Measurements from ENCODE around the gene SPINK5. TPM values are rescaled to one million over a fixed set of nuclear protein-coding genes. Genes with fewer than 3 reads are reported as not detected.

Gene SPINK5
- total RNA-seq, 1 experiment from 2014 or later: 6.0 TPM

DNA sequence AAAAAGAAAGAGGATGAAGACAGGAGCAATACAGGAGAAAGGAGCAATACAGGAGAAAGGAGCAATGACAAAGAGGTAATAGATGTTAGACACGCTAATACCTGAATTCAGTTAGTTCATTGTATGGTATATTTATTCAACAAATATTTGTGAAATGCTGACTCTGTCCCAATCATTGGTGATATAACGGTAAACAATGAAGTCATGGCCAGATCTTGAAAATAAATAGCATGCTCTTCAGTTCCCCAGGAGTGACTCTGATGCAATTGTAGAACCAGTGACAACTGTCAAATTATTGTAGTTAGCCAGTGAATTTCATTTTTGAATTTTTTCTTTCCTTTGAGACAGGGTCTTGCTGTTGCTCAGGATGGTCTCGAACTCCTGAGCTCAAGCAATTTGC is 56.5 kb downstream of the SPINK5 start:
- H2BK120ac ChIP-seq (ENCODE audit: low read depth, low read length, poor library complexity, severe bottlenecking): no peak overlapping the region
- no peak overlapping the region for H3K4me3 Mint-ChIP-seq
- no peaks in the 10 kb centered on the region for H3K79me1 ChIP-seq (ENCODE audit: insufficient read depth, low read depth, low read length, poor library complexity, severe bottlenecking)
- no peaks in the 10 kb centered on the region for H3K27me3 Mint-ChIP-seq (ENCODE audit: low read depth)
- no peak overlapping the region; a peak in 1 of 7 replicates for H3K27ac Mint-ChIP-seq
- H3K9ac ChIP-seq (ENCODE audit: extremely low read depth, insufficient read length, low read length): no peak overlapping the region
- H3K79me2 ChIP-seq (ENCODE audit: insufficient read depth, low read length): no peaks in the 10 kb centered on the region
- H3T11ph ChIP-seq (ENCODE audit: low read length): no peak overlapping the region
- no peak for TF ChIP-seq CTCF (conservative IDR thresholded peaks at IDR 0.05)
- no peaks in the 10 kb centered on the region for H3K4me1 Mint-ChIP-seq
- no peak overlapping the region for H3K56ac ChIP-seq (ENCODE audit: insufficient read length, low read depth, low read length)
- H3K36me3 Mint-ChIP-seq (ENCODE audit: insufficient read depth in 1 of 3, low read depth in 3 of 3): peaks cover 0 to 48% (median 0%) of the 10 kb centered on the region in 3 experiments; a peak in 3 of 7 replicates
- H2BK5ac ChIP-seq (ENCODE audit: insufficient read length, low read length): no peak overlapping the region
- H2BK12ac ChIP-seq (ENCODE audit: insufficient read length, low read depth, low read length): no peak overlapping the region
- no peak overlapping the region for H3K23ac ChIP-seq (ENCODE audit: insufficient read length, low read depth, low read length)
- H4K8ac ChIP-seq (replicated peaks; ENCODE audit: insufficient read length, low read depth, low read length): no peak overlapping the region
- H4K20me1 ChIP-seq (ENCODE audit: control insufficient read depth, insufficient read depth, insufficient read length): no peaks in the 10 kb centered on the region
- no peak overlapping the region for H2BK20ac ChIP-seq (ENCODE audit: low read depth, low read length, poor library complexity, severe bottlenecking)
- DNase-seq: no peak
- no peak overlapping the region for H3K4ac ChIP-seq (ENCODE audit: low read depth, low read length)
- no peaks in the 10 kb centered on the region for H3K23me2 ChIP-seq (ENCODE audit: insufficient read length, low read depth, low read length, poor library complexity, severe bottlenecking)
- H4K91ac ChIP-seq (ENCODE audit: insufficient read length, low read depth, low read length): no peak overlapping the region
- H2AK5ac ChIP-seq (ENCODE audit: insufficient read length, low read length): no peak overlapping the region
- no peak overlapping the region for H2BK15ac ChIP-seq (ENCODE audit: low read depth, low read length)
- no peak overlapping the region for H3K18ac ChIP-seq (ENCODE audit: insufficient read length, low read depth, low read length)
- H2AFZ ChIP-seq (ENCODE audit: low read length): no peak overlapping the region
- H3K27ac ChIP-seq (ENCODE audit: insufficient read length, low read depth, low read length): no peak overlapping the region
- no peak overlapping the region for H3K4me2 ChIP-seq (ENCODE audit: insufficient read depth, insufficient read length, low read length)
- no peaks in the 10 kb centered on the region for H3K9me3 Mint-ChIP-seq
- no peaks in the 10 kb centered on the region for H3K27me3 ChIP-seq (ENCODE audit: insufficient read depth, low read length)
- no CpG with 5 or more reads among the region's 3 CpGs for WGBS (ENCODE audit: extremely low coverage, insufficient read length, low lambda C conversion rate)
- H4K5ac ChIP-seq (ENCODE audit: insufficient read length, low read depth, low read length): no peak overlapping the region
- H3K14ac ChIP-seq (ENCODE audit: insufficient read depth, low read length): no peak overlapping the region
- no peaks in the 10 kb centered on the region for H3K4me1 ChIP-seq (ENCODE audit: insufficient read depth, low read length)
- no peaks in the 10 kb centered on the region for H3K9me3 ChIP-seq (ENCODE audit: control insufficient read depth, low read depth, low read length)

Measured in H9 (cell line).